Spinal cord (tissue), 10 donors: ENCODE data around the gene CDC20B. TPM values are rescaled to one million over a fixed set of nuclear protein-coding genes. Genes with fewer than 3 reads are reported as not detected.
"Not testable (repeated sequence)": the region's sequence is repeated elsewhere in the genome, so short reads cannot be mapped to it uniquely, and the experiment has no call there.

Experiments
- DNase-seq, 6 donors: peaks; one replicate each; pipeline versions ENCODE4 v3.0.0 to v3.0.0-alpha.2; 2013 to 2015; ENCODE audit warnings: low spot score in 6 of 6, low read depth in 4 of 6
- H3K27ac ChIP-seq: one replicate; pipeline ENCODE4 v1.5.1; 2013; ENCODE audit warnings: low read depth, low read length, control low read depth
- H3K27me3 ChIP-seq: one replicate; pipeline ENCODE4 v1.6.1; 2013; ENCODE audit warnings: low read length; ENCODE audit not compliant: control insufficient read depth, insufficient read depth
- H3K36me3 ChIP-seq: one replicate; pipeline ENCODE4 v1.6.1; 2013; ENCODE audit warnings: low read length; ENCODE audit not compliant: control insufficient read depth, insufficient read depth
- H3K4me1 ChIP-seq: one replicate; pipeline ENCODE4 v1.6.1; 2013; ENCODE audit warnings: low read length; ENCODE audit not compliant: control insufficient read depth, insufficient read depth
- H3K4me3 ChIP-seq: one replicate; pipeline ENCODE4 v1.5.1; 2013; ENCODE audit warnings: low read depth, low read length, control low read depth
- H3K9me3 ChIP-seq: one replicate; pipeline ENCODE4 v1.6.1; 2013; ENCODE audit warnings: low read length; ENCODE audit not compliant: control insufficient read depth, insufficient read depth
- WGBS: methylation state at CpG from one replicate; pipeline ENCODE4 v1.1.5; 2013; ENCODE audit warnings: missing lambda C conversion rate; ENCODE audit not compliant: insufficient coverage; 5-methylcytosine and 5-hydroxymethylcytosine counted together
- polyA plus RNA-seq, 2 donors: library from polyadenylated mRNA; unstranded; fragments of 120-200 nt; gene quantifications; one replicate each; pipeline ENCODE4 v1.2.1, GENCODE V29; 2013; ENCODE audit not compliant: insufficient read length in 2 of 2
- total RNA-seq, 2 donors: library from RNA; depleted of rRNA in 1 of 2; stranded (reverse); fragments of 120-200 nt in 1 of 2; fragments of >200 nt in 1 of 2; gene quantifications; one replicate each; pipeline versions ENCODE4 v1.2.3 to v1.2.4, GENCODE V29; 2013 to 2014
- donor health status: healthy.

CDC20B gene
- total and polyA plus RNA-seq, 4 donors, result 0.17 to 1.9 (median 0.35) TPM

DNA sequence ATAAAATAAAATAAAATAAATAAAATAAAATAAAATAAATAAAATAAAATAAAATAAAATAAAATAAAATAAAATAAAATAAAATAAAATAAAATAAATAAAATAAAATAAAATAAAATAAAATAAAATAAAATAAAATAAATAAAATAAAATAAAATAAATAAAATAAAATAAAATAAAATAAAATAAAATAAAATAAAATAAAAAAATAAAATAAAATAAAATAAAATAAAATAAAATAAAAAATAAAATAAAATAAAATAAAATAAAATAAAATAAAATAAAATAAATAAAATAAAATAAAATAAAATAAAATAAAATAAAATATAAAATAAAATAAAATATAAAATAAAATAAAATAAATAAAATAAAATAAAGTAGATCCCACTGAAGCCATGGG is 67.0 kb downstream of the CDC20B start:
- not testable (repeated sequence) for H3K36me3 ChIP-seq, DNase-seq

DNA sequence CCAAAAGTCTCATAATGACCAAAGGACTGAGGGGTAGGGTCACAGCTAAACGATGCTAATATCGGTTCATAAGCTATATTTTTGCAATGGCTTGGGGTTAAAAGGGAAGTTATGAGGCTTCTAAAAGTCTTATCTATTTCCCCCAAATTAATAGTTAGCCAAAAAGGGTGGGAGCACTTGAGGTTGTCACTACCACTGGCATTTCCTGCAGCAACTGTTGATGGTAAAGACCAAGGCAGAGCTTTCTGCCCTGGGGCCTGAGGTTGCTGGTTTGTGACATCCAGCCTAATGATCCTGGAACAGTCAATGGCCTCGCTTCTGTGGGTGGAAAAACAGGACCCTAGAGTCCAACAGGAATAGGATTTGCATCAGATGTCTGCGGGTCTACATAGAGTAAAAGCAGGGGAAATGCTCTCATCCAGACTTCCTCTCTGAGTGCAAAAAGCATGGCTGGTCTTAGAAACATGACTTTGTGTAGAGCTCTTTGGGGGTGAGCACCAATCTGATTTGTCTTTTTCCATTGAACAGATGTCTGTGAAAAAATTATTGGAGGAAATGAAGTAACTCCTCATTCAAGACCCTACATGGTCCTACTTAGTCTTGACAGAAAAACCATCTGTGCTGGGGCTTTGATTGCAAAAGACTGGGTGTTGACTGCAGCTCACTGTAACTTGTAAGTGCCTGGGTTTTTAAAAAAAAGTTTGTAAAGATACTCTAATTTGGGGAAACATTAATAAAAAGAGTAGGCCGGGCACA is 67.9 kb downstream of the CDC20B start:
- Histone ChIP-seq H3K27me3 (no peaks in the 10 kb centered on the region), H3K4me3 (no peak overlapping the region), H3K36me3 (no peaks in the 10 kb centered on the region), H3K9me3 (no peaks in the 10 kb centered on the region), H3K4me1 (no peaks in the 10 kb centered on the region), H3K27ac (no peak overlapping the region)
- 100% methylated on average over 3 of the region's 5 CpGs for WGBS
- no peak for DNase-seq

More for the DNA sequence above, 67.0 kb downstream of the CDC20B start:
- H3K27ac ChIP-seq, H3K4me3 ChIP-seq, H3K9me3 ChIP-seq, H3K4me1 ChIP-seq, H3K27me3 ChIP-seq: not testable (repeated sequence)

DNA sequence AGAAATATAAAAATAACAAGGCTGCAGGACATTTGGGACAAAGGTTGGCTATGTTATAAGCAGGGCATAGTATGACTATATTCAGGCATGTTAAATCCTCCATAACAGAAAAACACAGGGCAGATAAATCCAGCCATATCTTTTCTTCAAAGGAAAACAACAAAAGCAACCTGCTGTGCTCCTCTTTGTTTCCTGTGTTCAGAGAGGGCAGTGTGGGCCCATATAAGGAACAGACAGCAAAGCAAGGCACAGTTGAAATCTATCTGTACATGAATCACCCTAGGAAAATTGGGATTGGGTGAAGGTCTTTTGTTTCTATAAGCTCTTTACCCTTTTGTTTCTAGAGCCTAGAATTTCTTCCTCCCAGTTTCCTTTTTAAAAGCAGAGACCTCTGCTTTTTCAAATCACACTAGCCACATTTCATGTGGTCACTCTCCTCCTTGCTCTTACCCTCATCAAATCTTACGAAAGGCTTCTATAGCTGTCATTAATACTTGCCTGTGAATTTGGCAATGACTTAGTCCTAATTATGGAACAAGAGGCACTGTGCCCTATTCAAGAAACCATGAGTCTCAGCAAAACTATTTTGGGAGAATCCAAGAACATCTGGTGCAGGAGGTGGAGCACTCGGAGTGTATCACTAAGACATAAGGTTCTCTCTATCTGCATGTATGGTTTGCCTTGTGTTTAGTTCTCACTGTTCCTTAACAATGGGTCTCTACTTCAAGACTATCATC is 68.8 kb downstream of the CDC20B start:
- H3K9me3 ChIP-seq, result no peaks in the 10 kb centered on the region
- H3K36me3 ChIP-seq, result no peaks in the 10 kb centered on the region
- no peaks in the 10 kb centered on the region for H3K27me3 ChIP-seq
- H3K27ac ChIP-seq, result no peak overlapping the region
- WGBS, result no CpG with 5 or more reads among the region's 2 CpGs
- no peaks in the 10 kb centered on the region for H3K4me1 ChIP-seq
- H3K4me3 ChIP-seq, result no peak overlapping the region
- no peak for DNase-seq

DNA sequence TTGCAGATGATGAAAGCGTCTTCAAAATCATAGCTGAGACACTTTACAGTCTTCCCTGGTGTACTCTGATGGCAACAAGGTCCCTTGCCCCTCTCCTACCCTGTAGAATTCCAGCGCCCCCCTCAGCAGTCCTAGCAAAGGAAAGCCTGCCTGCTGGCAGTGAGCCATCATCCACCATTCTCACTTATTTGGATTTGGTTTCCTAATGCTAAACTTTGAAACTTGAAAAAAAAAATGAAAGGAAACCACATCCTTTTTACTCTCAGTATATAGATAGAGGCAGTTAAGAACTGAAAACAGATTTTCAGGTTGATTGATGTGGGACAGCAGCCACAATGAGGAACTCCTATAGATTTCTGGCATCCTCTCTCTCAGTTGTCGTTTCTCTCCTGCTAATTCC is 70.6 kb downstream of the CDC20B start, which contains the start of gene GZMA:
GZMA (plus strand) TSS at position 299 of the 400 bp plus-strand sequence; CDS start at position 336, 37 bp downstream.
- Histone ChIP-seq H3K36me3 (no peaks in the 10 kb centered on the region), H3K4me3 (no peak within 1 kb of the TSS), H3K27ac (no peak within 1 kb of the TSS), H3K4me1 (no peaks in the 10 kb centered on the region), H3K9me3 (no peaks in the 10 kb centered on the region), H3K27me3 (no peaks in the 10 kb centered on the region)
- 75% methylated on average over 2 of the region's 3 CpGs for WGBS
- DNase-seq, result no peak

DNA sequence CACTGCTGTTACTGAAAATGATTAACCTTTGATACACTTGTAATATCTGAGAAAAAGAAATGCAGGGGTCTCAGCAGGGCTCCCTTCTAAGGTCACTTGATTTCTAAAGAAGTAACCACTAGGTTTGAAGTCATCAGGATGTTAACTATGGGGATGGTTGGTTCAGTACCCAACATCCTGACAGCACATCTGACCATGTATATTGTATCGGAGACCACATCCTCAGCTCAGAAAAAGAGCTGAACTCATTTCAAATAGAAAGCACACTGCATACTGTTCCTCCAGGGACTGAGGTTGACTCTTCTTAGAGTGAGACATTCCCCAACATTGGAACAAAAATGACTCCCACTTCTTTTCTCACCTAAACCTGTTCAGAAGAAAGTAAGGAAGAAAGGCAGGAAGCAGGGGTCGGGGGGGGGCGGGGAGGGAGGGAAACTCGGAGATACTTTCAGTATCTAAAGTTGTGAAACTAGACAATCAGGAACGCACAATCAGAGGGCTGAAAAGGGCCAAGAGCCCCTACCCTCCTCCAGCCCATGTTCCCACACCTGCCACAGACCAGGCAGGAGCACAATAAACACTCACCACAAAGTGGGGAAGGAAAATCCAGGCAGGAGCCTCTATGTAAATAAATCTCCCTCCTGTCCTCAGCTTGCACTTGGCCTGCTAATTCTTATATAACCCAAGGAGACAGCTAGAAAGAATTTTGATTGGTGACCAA is 71.3 kb downstream of the CDC20B start:
- Histone ChIP-seq H3K27me3 (no peaks in the 10 kb centered on the region), H3K4me3 (no peak overlapping the region), H3K9me3 (no peaks in the 10 kb centered on the region), H3K4me1 (no peaks in the 10 kb centered on the region), H3K36me3 (no peaks in the 10 kb centered on the region), H3K27ac (no peak overlapping the region)
- WGBS, result no CpG with 5 or more reads among the region's 5 CpGs
- DNase-seq, result no peak

DNA sequence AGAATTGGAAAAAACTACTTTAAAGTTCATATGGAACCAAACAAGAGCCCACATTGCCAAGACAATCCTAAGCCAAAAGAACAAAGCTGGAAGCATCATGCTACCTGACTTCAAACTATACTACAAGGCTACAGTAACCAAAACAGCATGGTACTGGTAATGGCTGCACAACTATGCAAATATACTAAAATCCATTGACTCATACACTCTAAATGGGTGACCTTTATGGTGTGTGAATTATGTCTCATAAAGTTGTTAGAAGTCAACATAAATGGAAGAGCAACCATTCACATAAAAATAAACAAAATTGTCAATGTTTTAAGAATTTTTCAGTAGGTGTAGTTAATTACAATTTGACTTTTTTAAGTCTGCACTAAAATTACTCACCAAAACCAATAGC is 71.8 kb downstream of the CDC20B start:
- H3K4me1 ChIP-seq, H3K27me3 ChIP-seq, H3K4me3 ChIP-seq, H3K9me3 ChIP-seq, DNase-seq, H3K36me3 ChIP-seq, H3K27ac ChIP-seq: not testable (repeated sequence)

DNA sequence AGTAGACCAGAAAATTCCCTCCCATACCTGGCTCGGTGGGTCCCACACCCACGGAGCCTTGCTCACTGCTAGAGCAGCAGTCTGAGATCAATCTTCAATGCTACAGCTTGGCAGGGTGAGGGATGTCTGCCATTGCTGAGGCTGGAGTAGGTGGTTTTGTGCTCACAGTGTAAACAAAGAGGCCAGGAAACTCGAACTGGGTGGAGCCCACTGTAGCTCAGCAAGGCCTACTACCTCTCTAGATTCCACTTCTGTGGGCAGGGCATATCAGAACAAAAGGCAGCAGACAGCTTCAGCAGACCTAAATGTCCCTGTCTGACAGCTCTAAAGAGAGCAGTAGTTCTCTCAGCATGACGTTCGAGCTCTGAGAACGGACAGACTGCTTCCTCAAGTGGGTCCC is 76.1 kb downstream of the CDC20B start:
- no peaks in the 10 kb centered on the region for H3K4me1 ChIP-seq
- no peak overlapping the region for H3K4me3 ChIP-seq
- H3K27ac ChIP-seq, result no peak overlapping the region
- no peak for DNase-seq
- 75% methylated on average over 5 of the region's 6 CpGs for WGBS
- H3K27me3 ChIP-seq, result no peaks in the 10 kb centered on the region
- no peaks in the 10 kb centered on the region for H3K9me3 ChIP-seq
- no peaks in the 10 kb centered on the region for H3K36me3 ChIP-seq

DNA sequence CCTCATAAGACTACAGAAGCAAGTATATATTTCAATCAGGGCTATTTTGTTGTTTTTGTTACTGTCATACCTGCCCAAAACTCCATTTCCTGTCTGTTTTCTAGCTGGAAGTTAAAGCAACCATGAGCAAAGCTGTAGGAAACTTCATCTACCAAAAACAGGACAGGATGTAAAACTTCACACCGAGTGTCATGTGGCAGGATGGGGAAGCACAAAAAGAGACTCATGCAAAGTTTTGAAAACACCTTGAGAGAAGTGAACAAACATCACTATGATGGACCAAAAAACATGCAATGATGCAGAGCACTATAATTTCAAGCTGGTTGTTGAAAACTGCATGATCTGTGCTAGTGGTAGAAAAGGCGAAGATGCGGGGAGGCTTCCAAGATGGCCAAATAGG is 76.8 kb downstream of the CDC20B start:
- H3K27ac ChIP-seq, result no peak overlapping the region
- DNase-seq, result no peak
- WGBS, result 62% methylated on average over 2 of the region's 3 CpGs
- no peak overlapping the region for H3K4me3 ChIP-seq
- H3K27me3 ChIP-seq, result no peaks in the 10 kb centered on the region
- H3K9me3 ChIP-seq, result no peaks in the 10 kb centered on the region
- H3K36me3 ChIP-seq, result no peaks in the 10 kb centered on the region
- H3K4me1 ChIP-seq, result no peaks in the 10 kb centered on the region

DNA sequence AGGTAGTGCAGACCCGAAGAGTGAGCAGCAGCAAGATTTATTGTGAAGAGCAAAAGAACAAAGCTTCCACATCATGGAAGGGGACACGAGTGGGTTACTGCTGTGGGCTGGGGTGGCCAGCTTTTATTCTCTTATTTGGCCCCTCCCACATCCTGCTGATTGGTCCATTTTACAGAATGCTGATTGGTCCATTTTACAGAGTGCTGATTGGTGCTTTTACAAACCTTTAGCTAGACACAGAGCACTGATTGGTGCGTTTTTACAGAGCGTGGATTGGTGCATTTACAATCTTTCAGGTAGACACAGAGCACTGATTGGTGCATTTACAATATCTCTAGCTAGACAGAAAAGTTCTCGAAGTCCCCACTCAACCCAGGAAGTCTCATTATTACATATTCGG is 82.0 kb downstream of the CDC20B start:
- H3K27ac ChIP-seq, H3K27me3 ChIP-seq: not testable (repeated sequence)

More for the DNA sequence above, 82.0 kb downstream of the CDC20B start:
- H3K4me3 ChIP-seq, H3K9me3 ChIP-seq, DNase-seq, H3K4me1 ChIP-seq, H3K36me3 ChIP-seq: not testable (repeated sequence)
- 91% methylated on average over 4 of the region's 6 CpGs for WGBS
